Mesendoderm (in vitro differentiated cells): Measurements from ENCODE around the gene TUBB6.

Experiments used
- DNase-seq: peaks from one replicate; pipeline ENCODE4 v3.0.0; 2013
- H2AK5ac ChIP-seq: 2 replicates; pipeline ENCODE4 v1.6.1; 2013; ENCODE audit warnings: low read length, inconsistent platforms
- H2BK120ac ChIP-seq: 2 replicates; pipeline ENCODE4 v1.6.1; 2013; ENCODE audit warnings: low read depth, mild to moderate bottlenecking, low read length, moderate library complexity, mixed read lengths
- H2BK15ac ChIP-seq: replicated peaks from 2 replicates; pipeline ENCODE4 v1.6.1; 2013; ENCODE audit warnings: low read depth, mild to moderate bottlenecking, moderate library complexity
- H2BK5ac ChIP-seq: 2 replicates; pipeline ENCODE4 v1.6.1; 2013; ENCODE audit warnings: low read length, inconsistent platforms
- H3K18ac ChIP-seq: 2 replicates; pipeline ENCODE4 v1.6.1; 2013; ENCODE audit warnings: mild to moderate bottlenecking, low read length, mixed read lengths
- H3K23ac ChIP-seq: one replicate; pipeline ENCODE4 v1.6.1; 2013; ENCODE audit warnings: low read length
- H3K27ac ChIP-seq: 2 replicates; pipeline ENCODE4 v1.5.1; 2013; ENCODE audit warnings: low read depth, mild to moderate bottlenecking, inconsistent platforms, low read length, moderate library complexity
- H3K27me3 ChIP-seq: 2 replicates; pipeline ENCODE4 v1.6.1; 2013; ENCODE audit warnings: low read length, control low read depth, mild to moderate bottlenecking, inconsistent platforms; ENCODE audit not compliant: insufficient read depth, poor library complexity
- H3K36me3 ChIP-seq: 2 replicates; pipeline ENCODE4 v1.6.1; 2013; ENCODE audit warnings: low read length, inconsistent platforms; ENCODE audit not compliant: control insufficient read depth, insufficient read depth
- H3K4ac ChIP-seq: one replicate; pipeline ENCODE4 v1.6.1; 2013; ENCODE audit warnings: low read depth, mild to moderate bottlenecking, low read length, moderate library complexity
- H3K4me1 ChIP-seq: 2 replicates; pipeline ENCODE4 v1.6.1; 2013; ENCODE audit warnings: low read depth, low read length, inconsistent platforms; ENCODE audit not compliant: control insufficient read depth
- H3K4me2 ChIP-seq: 2 replicates; pipeline ENCODE4 v1.6.1; 2013; ENCODE audit warnings: low read length
- H3K4me3 ChIP-seq: 2 replicates; pipeline ENCODE4 v1.5.1; 2013; ENCODE audit warnings: mild to moderate bottlenecking, low read length
- H3K56ac ChIP-seq: one replicate; pipeline ENCODE4 v1.6.1; 2013; ENCODE audit warnings: low read length
- H3K79me1 ChIP-seq: 2 replicates; pipeline ENCODE4 v1.6.1; 2013; ENCODE audit warnings: low read length, inconsistent platforms
- H3K79me2 ChIP-seq: 2 replicates; pipeline ENCODE4 v1.6.1; 2013; ENCODE audit warnings: mild to moderate bottlenecking, low read length; ENCODE audit not compliant: control insufficient read depth, insufficient read depth
- H3K9ac ChIP-seq: 2 replicates; pipeline ENCODE4 v1.6.1; 2013; ENCODE audit warnings: low read length, inconsistent platforms
- H4K5ac ChIP-seq: one replicate; pipeline ENCODE4 v1.6.1; 2013; ENCODE audit warnings: low read length
- H4K8ac ChIP-seq: one replicate; pipeline ENCODE4 v1.6.1; 2013; ENCODE audit warnings: low read depth, mild to moderate bottlenecking, control low read depth, low read length, moderate library complexity
- WGBS: extraction: QIAGEN DNeasy Blood & Tissue Kit; methylation state at CpG from one replicate; pipeline ENCODE4 v1.1.7; 2013; ENCODE audit warnings: low lambda C conversion rate, missing lambda C conversion rate; ENCODE audit not compliant: insufficient coverage; ENCODE audit errors: extremely low coverage; 5-methylcytosine and 5-hydroxymethylcytosine counted together

TUBB6 gene

DNA sequence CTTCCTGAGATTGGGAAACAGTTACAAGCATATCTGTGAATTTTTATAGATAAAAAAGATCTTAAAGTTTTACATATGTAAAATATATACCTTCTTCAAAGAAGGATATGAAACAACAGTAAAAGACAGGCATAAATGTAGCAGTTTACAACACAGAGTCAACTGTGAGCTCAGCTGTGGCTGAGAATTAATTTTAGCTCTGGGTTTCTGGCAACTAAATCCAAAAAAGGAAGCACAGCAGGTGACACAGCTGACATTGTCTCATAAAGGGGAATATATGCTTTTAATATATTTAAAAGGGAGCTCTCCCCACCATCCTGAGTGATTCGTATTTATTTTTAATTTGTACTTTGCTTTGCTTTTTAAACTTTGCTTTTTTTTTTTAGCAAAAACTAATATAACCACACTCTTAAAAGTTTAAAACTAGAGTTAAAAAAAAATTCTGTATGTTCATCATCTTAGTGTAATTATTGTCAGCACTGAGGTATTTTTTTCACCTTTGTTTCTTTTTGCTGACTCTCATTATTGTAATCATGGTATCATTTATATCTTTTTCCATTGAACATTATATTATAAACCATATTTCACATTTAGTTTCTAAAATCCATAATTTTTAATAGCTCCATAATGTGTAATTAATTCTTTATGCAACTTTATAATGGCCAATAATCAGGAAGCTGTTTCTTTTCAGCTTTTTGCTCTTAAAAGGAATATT, 6.7 kb downstream of the TUBB6 start:
- H2BK120ac ChIP-seq: no peak overlapping the region
- no CpG with 5 or more reads among the region's 1 CpG for WGBS
- no peak overlapping the region for H3K18ac ChIP-seq
- H3K36me3 ChIP-seq: peaks cover 3% of the 10 kb centered on the region
- no peaks in the 10 kb centered on the region for H3K27me3 ChIP-seq
- no peak overlapping the region for H4K5ac ChIP-seq
- H3K79me2 ChIP-seq: peaks cover 3% of the 10 kb centered on the region
- no peak overlapping the region for H3K23ac ChIP-seq
- H2AK5ac ChIP-seq: no peak overlapping the region
- no peak overlapping the region for H2BK5ac ChIP-seq
- H3K4me1 ChIP-seq: peaks cover 1% of the 10 kb centered on the region
- H3K79me1 ChIP-seq: peaks cover 5% of the 10 kb centered on the region
- no peak overlapping the region for H3K4me3 ChIP-seq
- H2BK15ac ChIP-seq: no peak overlapping the region
- H4K8ac ChIP-seq: no peak overlapping the region
- DNase-seq: no peak
- no peak overlapping the region for H3K4ac ChIP-seq
- H3K27ac ChIP-seq: no peak overlapping the region
- no peak overlapping the region for H3K56ac ChIP-seq
- H3K9ac ChIP-seq: no peak overlapping the region
- no peak overlapping the region for H3K4me2 ChIP-seq

DNA sequence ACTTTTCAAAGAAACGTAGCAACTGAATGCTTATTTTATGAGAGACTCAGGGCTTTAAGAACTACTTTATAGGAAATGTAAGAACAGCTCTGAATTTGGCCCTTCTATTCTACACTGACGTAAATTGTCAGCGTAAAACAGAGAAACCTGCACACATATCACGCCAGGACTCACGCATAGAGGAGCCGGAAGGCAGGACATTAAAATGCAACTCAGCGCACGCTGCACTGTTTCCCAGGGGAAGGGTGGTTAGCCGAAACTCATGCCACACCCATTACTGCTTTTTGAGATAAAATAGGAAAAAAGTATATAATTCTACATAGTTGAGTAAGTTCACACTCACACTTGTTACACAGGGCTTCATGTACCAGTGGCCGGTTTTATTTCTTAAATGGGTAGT, 7.4 kb downstream of the TUBB6 start:
- H3K36me3 ChIP-seq: peaks cover 5% of the 10 kb centered on the region
- no peaks in the 10 kb centered on the region for H3K79me2 ChIP-seq
- H3K4ac ChIP-seq: no peak overlapping the region
- H3K56ac ChIP-seq: no peak overlapping the region
- no peak overlapping the region for H3K4me3 ChIP-seq
- H4K8ac ChIP-seq: no peak overlapping the region
- no peak overlapping the region for H3K18ac ChIP-seq
- H2BK5ac ChIP-seq: no peak overlapping the region
- no peak overlapping the region for H2BK120ac ChIP-seq
- no peak overlapping the region for H2AK5ac ChIP-seq
- H4K5ac ChIP-seq: no peak overlapping the region
- WGBS: no CpG with 5 or more reads among the region's 10 CpGs
- no peak for DNase-seq
- no peak overlapping the region for H3K27ac ChIP-seq
- H3K4me2 ChIP-seq: no peak overlapping the region
- H3K4me1 ChIP-seq: no peaks in the 10 kb centered on the region
- no peak overlapping the region for H3K23ac ChIP-seq
- H3K27me3 ChIP-seq: no peaks in the 10 kb centered on the region
- H3K79me1 ChIP-seq: peaks cover 4% of the 10 kb centered on the region
- H2BK15ac ChIP-seq: no peak overlapping the region
- H3K9ac ChIP-seq: no peak overlapping the region

DNA sequence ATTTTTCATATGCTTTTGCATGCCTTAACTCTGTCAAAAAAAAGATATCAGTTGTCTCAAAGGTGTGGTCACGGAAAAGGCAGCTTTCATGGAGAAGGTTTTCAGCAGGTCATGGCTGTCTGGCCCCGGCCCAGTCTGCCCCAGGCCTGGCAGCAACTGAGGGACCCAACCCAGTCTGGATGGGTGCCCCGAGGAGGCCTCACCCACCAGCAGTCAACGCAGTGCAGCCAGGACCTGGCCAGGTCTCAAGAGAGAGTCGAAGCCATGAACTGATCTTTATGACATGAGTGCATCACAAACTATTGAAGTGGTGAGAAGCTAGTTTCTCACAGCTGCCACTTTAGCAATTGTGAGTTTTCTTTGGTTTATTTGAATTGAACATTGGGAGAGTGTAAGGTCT, 7.9 kb downstream of the TUBB6 start:
- Histone ChIP-seq H3K18ac (no peak overlapping the region), H3K36me3 (peaks cover 5% of the 10 kb centered on the region), H2AK5ac (no peak overlapping the region), H4K8ac (no peak overlapping the region), H3K27me3 (no peaks in the 10 kb centered on the region), H3K9ac (no peak overlapping the region), H2BK5ac (no peak overlapping the region), H3K56ac (no peak overlapping the region), H3K4me3 (no peak overlapping the region), H3K27ac (no peak overlapping the region), H3K4me1 (no peaks in the 10 kb centered on the region), H3K79me1 (peaks cover 2% of the 10 kb centered on the region), H3K4ac (no peak overlapping the region), H3K79me2 (no peaks in the 10 kb centered on the region), H3K23ac (no peak overlapping the region), H2BK120ac (no peak overlapping the region), H2BK15ac (no peak overlapping the region), H3K4me2 (no peak overlapping the region), H4K5ac (no peak overlapping the region)
- DNase-seq: no peak
- WGBS: no CpG with 5 or more reads among the region's 5 CpGs

DNA sequence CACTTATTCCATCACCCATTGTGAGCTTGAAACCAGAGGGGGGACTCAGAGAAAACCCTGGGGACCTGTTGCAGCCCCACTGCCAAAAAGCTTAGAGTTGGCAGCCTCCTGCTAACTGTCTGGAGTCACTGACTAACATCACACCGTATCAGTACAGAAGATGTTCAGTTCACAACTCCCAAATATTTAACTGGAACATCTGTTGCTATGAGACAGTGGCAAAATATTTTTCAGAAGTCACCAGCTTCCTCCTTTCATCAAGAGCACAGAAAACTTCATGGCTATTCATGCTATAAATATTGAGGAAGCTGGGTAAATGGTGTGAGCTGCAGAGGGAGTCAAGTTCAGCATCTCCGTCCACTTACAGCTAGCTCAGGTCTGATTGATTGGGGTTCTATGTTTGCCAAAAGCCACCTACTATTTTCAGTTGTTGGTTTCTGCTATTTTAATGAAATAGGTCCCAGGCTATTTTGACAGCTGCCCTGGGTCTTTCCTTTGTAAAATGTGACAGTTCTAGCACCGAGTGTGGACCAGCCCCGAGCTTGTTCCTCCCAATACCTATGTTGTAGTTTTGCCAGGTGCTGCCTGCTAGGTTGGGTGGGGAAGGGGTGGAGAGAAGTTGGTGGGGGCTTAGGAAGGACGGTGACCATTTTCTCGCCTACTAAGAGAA, 9.8 kb downstream of the TUBB6 start:
- Histone ChIP-seq H3K27me3 (no peaks in the 10 kb centered on the region), H3K18ac (no peak overlapping the region), H2AK5ac (no peak overlapping the region), H2BK120ac (no peak overlapping the region), H3K56ac (no peak overlapping the region), H3K79me1 (peaks cover 5% of the 10 kb centered on the region), H3K23ac (no peak overlapping the region), H3K36me3 (peaks cover 5% of the 10 kb centered on the region), H4K8ac (no peak overlapping the region), H3K27ac (no peak overlapping the region), H3K4me3 (no peak overlapping the region), H3K4me2 (no peak overlapping the region), H2BK15ac (no peak overlapping the region), H4K5ac (no peak overlapping the region), H3K4ac (no peak overlapping the region), H3K79me2 (no peaks in the 10 kb centered on the region), H2BK5ac (no peak overlapping the region), H3K4me1 (no peaks in the 10 kb centered on the region), H3K9ac (no peak overlapping the region)
- no CpG with 5 or more reads among the region's 6 CpGs for WGBS
- DNase-seq: no peak

DNA sequence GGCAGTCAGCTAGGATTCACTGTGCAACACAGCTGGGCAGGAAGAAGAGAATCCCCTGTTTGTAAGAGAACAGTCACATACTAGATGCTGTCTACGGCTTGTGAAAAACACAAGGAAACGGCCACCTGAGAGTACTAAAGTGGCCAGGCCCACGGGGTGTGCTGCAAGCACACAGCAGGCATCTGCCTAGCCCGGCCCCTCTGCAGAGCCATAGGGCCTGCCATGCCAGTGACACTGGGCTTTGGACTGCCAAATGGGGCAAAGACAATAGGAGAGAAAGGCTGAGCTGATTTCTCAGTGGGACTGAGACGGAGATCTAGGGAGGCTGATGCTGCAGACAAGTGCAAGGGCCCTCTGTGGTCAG, 10.3 kb downstream of the TUBB6 start:
- H2BK5ac ChIP-seq: no peak overlapping the region
- no peak overlapping the region for H3K9ac ChIP-seq
- H2AK5ac ChIP-seq: no peak overlapping the region
- no peak overlapping the region for H3K4ac ChIP-seq
- no peak overlapping the region for H3K4me2 ChIP-seq
- no peak overlapping the region for H4K8ac ChIP-seq
- no peak overlapping the region for H3K23ac ChIP-seq
- no peaks in the 10 kb centered on the region for H3K4me1 ChIP-seq
- H3K36me3 ChIP-seq: peaks cover 7% of the 10 kb centered on the region
- peaks cover 5% of the 10 kb centered on the region for H3K79me1 ChIP-seq
- no peaks in the 10 kb centered on the region for H3K79me2 ChIP-seq
- H3K27ac ChIP-seq: no peak overlapping the region
- H2BK120ac ChIP-seq: no peak overlapping the region
- H3K56ac ChIP-seq: no peak overlapping the region
- no peak for DNase-seq
- H3K4me3 ChIP-seq: no peak overlapping the region
- H4K5ac ChIP-seq: no peak overlapping the region
- H3K27me3 ChIP-seq: no peaks in the 10 kb centered on the region
- no CpG with 5 or more reads among the region's 5 CpGs for WGBS
- H3K18ac ChIP-seq: no peak overlapping the region
- no peak overlapping the region for H2BK15ac ChIP-seq

DNA sequence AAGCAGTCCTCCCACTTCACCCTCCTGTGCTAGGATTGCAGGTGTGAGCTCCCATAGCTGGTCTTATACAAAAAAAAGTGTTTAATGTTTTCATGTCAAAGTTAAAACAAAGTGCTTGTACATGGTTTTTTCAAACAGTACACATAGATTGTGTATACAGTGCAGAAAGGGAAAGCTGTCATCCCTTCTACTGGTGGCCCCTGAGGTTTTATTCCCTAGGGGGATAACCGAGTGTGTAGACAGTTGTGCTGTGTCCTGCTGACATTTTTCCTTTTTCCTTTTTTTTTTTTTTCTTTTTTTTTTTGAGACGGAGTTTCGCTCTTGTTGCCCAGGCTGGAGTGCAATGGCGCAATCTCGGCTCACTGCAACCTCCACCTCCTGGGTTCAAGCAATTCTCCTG, 10.8 kb downstream of the TUBB6 start:
- H4K8ac ChIP-seq: no peak overlapping the region
- no peak overlapping the region for H3K4me3 ChIP-seq
- H3K79me2 ChIP-seq: no peaks in the 10 kb centered on the region
- H3K23ac ChIP-seq: no peak overlapping the region
- peaks cover 7% of the 10 kb centered on the region for H3K36me3 ChIP-seq
- H2BK15ac ChIP-seq: no peak overlapping the region
- H3K79me1 ChIP-seq: peaks cover 5% of the 10 kb centered on the region
- no peak overlapping the region for H3K4me2 ChIP-seq
- no peak overlapping the region for H3K56ac ChIP-seq
- H2BK120ac ChIP-seq: no peak overlapping the region
- H3K27me3 ChIP-seq: no peaks in the 10 kb centered on the region
- no peak overlapping the region for H4K5ac ChIP-seq
- H3K27ac ChIP-seq: no peak overlapping the region
- no peak overlapping the region for H2AK5ac ChIP-seq
- no peak overlapping the region for H3K4ac ChIP-seq
- no peak overlapping the region for H3K18ac ChIP-seq
- H2BK5ac ChIP-seq: no peak overlapping the region
- WGBS: no CpG with 5 or more reads among the region's 5 CpGs
- no peaks in the 10 kb centered on the region for H3K4me1 ChIP-seq
- no peak overlapping the region for H3K9ac ChIP-seq
- DNase-seq: no peak
